ENCODE measurements around the gene MYH10. TPM values are rescaled to one million over a fixed set of nuclear protein-coding genes. Genes with fewer than 3 reads are reported as not detected.

Gene MYH10
- total RNA-seq, 1 donor from 2014 or later = 3.4 TPM

- ATAC-seq (ENCODE audit: low read depth) = no peak
- POLR2A ChIA-PET = no interaction called here
- intact Hi-C loops (cut with micrococcal nuclease) = no loop called here
- CTCF ChIA-PET = no interaction called here
- no peaks in the 10 kb centered on the region for H3K27me3 Mint-ChIP-seq
- TF ChIP-seq CTCF (IDR thresholded peaks at IDR 0.05) = no peak
- no peaks in the 10 kb centered on the region for H3K4me1 Mint-ChIP-seq
- peaks cover 4% of the 10 kb centered on the region for H3K36me3 Mint-ChIP-seq (ENCODE audit: low read depth)
- H3K9me3 Mint-ChIP-seq = no peaks in the 10 kb centered on the region
- H3K4me3 Mint-ChIP-seq = no peak overlapping the region
- no peak for DNase-seq
- H3K27ac Mint-ChIP-seq = no peak overlapping the region
Measured at GRCh38 chr17:8496081-8496480, 134.4 kb downstream of the MYH10 start.

- ChIA-PET POLR2A (no interaction called here), CTCF (interaction anchor here (0.9 kb wide), 1 partner anchor 85 kb away, joined by 3 read pairs; no protein-coding TSS in a partner anchor)
- Mint-ChIP-seq H3K36me3 (ENCODE audit: low read depth) (peaks cover 9% of the 10 kb centered on the region), H3K4me3 (no peak overlapping the region), H3K4me1 (no peaks in the 10 kb centered on the region), H3K9me3 (no peaks in the 10 kb centered on the region), H3K27ac (no peak overlapping the region), H3K27me3 (no peaks in the 10 kb centered on the region)
- DNase-seq = no peak
- ATAC-seq (ENCODE audit: low read depth) = no peak
- intact Hi-C loops (cut with micrococcal nuclease) = no loop called here
- no peak for TF ChIP-seq CTCF (IDR thresholded peaks at IDR 0.05)
Measured at GRCh38 chr17:8494506-8495111, 135.9 kb downstream of the MYH10 start.

- Mint-ChIP-seq H3K4me1 (no peaks in the 10 kb centered on the region), H3K27ac (no peak overlapping the region), H3K4me3 (no peak overlapping the region), H3K9me3 (no peaks in the 10 kb centered on the region), H3K27me3 (no peaks in the 10 kb centered on the region), H3K36me3 (ENCODE audit: low read depth) (peaks cover 9% of the 10 kb centered on the region)
- no peak for DNase-seq
- POLR2A ChIA-PET = no interaction called here
- no peak for ATAC-seq (ENCODE audit: low read depth)
- intact Hi-C loops (cut with micrococcal nuclease) = no loop called here
- CTCF ChIA-PET = no interaction called here
- TF ChIP-seq CTCF (IDR thresholded peaks at IDR 0.05) = no peak
Measured at GRCh38 chr17:8494021-8494420, 136.5 kb downstream of the MYH10 start.

- H3K4me3 Mint-ChIP-seq = no peak overlapping the region
- intact Hi-C loops (cut with micrococcal nuclease) = no loop called here
- ATAC-seq (ENCODE audit: low read depth) (no peak), DNase-seq (no peak)
- peaks cover 15% of the 10 kb centered on the region for H3K36me3 Mint-ChIP-seq (ENCODE audit: low read depth)
- POLR2A ChIA-PET = no interaction called here
- no peak overlapping the region for H3K27ac Mint-ChIP-seq
- no peaks in the 10 kb centered on the region for H3K4me1 Mint-ChIP-seq
- H3K27me3 Mint-ChIP-seq = no peaks in the 10 kb centered on the region
- no peaks in the 10 kb centered on the region for H3K9me3 Mint-ChIP-seq
- CTCF ChIA-PET = no interaction called here
- TF ChIP-seq CTCF (IDR thresholded peaks at IDR 0.05) = no peak
Measured at GRCh38 chr17:8492121-8492520, 138.4 kb downstream of the MYH10 start.

GRCh38 chr17:8490256-8491023, 140.1 kb downstream of the MYH10 start:
- CTCF ChIA-PET = no interaction called here
- no peaks in the 10 kb centered on the region for H3K4me1 Mint-ChIP-seq

More at GRCh38 chr17:8490256-8491023, 140.1 kb downstream of the MYH10 start:
- Mint-ChIP-seq H3K36me3 (ENCODE audit: low read depth) (peaks cover 22% of the 10 kb centered on the region), H3K27ac (no peak overlapping the region), H3K27me3 (no peaks in the 10 kb centered on the region), H3K4me3 (no peak overlapping the region), H3K9me3 (no peaks in the 10 kb centered on the region)
- POLR2A ChIA-PET = no interaction called here
- TF ChIP-seq CTCF (IDR thresholded peaks at IDR 0.05) = no peak
- DNase-seq (no peak), ATAC-seq (ENCODE audit: low read depth) (no peak)
- intact Hi-C loops (cut with micrococcal nuclease) = no loop called here
